Heart left ventricle (tissue), 13 donors: Measurements from ENCODE around the gene GGT6.
A peak's percentile ranks its signal among the peaks of the same experiment; 100 is the strongest.

Source experiments
- POLR2A ChIP-seq, 2 donors: fragments of 450-650 bp; IDR thresholded peaks; one replicate each; pipeline ENCODE4 v1.6.1; 2017; ENCODE audit warnings: antibody characterized with exemption in 2 of 2, mild to moderate bottlenecking in 2 of 2, moderate library complexity in 2 of 2
- TF ChIP-seq, protein P1 (sequence below), 12 donors: fragments of 200-600 bp; sonication (generic) in 4 of 12; IDR thresholded peaks; one replicate each; pipeline versions ENCODE4 v1.5.0 to v1.8.0; 2018 to 2022; ENCODE audit warnings: antibody characterized with exemption in 12 of 12, mild to moderate bottlenecking in 5 of 12
- donor health status: ischemic (EF 13 %, LVEDD 7.1; RV severe dilation, severe dysfunction).
- donor health status: DM: no; HTN: yes; CAD: no.
- donor health status: DM: no; HTN: no; CAD: no.
- donor health status: ischemic (EF 25% LVEDD 6.9; RV normal size, moderate dysfunction).
- donor health status: ischemic (EF 25% LVEDD 5.7; RV mildly dilated, moderate dysfunction).
- donor health status: ischemic (EF 35%, LVEDD 5.7; RV mildly dilated, moderate dysfunction).
- donor health status: nonischemic (EF 11% LVEDD 7.7; RV severe dilation, severe dysfunction).
- donor health status: DM: yes; HTN: yes; CAD: no.
- donor health status: PGD.
- donor health status: ischemic (EF 29% LVEDD 5.4; RV normal size, mild dysfunction).
- donor health status: nonischemic (EF 23%, LVEDD 6.1; RV moderate dilation, normal function).

DNA sequence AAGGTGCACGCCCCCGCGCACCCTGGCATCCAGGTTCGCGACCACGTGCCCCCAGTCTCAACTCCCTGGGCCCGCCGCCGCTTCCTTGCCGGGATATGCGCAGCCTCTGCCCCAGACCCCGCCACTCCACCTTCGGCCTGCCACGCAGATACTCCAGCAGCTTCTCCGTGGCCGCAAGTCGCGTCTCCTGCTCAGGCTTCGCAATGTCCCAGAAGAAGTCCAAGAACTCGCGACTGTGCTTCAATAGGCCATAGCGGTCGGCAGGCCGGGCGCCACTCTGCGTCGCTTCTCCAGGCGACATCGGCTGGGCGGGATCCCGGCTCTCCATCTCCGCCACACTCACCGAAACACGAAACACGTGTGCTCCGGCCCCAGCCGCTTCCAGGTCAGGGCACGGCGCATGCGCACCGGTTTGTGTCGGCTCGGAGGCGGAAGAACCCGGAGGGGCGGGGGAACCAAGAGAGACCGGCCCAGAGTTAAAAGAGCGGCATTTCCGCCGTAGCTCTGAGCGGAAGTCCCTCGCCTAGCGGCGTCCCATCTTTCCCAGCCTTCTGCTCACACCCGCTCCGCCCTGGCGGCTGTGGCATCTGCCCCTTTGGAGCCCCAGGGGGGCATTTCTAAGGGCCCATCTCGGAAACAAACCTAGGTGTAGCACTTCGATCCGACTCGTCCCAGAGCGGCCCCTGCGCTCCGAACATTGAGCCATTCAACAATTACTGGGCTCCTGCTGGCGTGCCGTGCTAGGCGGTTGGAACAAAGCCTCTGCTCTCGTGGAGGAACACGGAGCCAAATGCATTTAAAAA, 5.2 kb downstream of the GGT6 start, which contains the start of gene MYBBP1A:
- TF ChIP-seq, protein P1, sequence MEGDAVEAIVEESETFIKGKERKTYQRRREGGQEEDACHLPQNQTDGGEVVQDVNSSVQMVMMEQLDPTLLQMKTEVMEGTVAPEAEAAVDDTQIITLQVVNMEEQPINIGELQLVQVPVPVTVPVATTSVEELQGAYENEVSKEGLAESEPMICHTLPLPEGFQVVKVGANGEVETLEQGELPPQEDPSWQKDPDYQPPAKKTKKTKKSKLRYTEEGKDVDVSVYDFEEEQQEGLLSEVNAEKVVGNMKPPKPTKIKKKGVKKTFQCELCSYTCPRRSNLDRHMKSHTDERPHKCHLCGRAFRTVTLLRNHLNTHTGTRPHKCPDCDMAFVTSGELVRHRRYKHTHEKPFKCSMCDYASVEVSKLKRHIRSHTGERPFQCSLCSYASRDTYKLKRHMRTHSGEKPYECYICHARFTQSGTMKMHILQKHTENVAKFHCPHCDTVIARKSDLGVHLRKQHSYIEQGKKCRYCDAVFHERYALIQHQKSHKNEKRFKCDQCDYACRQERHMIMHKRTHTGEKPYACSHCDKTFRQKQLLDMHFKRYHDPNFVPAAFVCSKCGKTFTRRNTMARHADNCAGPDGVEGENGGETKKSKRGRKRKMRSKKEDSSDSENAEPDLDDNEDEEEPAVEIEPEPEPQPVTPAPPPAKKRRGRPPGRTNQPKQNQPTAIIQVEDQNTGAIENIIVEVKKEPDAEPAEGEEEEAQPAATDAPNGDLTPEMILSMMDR (IDR thresholded peaks at IDR 0.05) = peak in 9 of 12 donors; percentile 18 to 51 (median 40)
- peak in 1 of 2 donors; percentile 73 for TF ChIP-seq POLR2A (IDR thresholded peaks at IDR 0.05)
